Measurements from ENCODE around the gene CNKSR3.

CNKSR3 gene

DNA sequence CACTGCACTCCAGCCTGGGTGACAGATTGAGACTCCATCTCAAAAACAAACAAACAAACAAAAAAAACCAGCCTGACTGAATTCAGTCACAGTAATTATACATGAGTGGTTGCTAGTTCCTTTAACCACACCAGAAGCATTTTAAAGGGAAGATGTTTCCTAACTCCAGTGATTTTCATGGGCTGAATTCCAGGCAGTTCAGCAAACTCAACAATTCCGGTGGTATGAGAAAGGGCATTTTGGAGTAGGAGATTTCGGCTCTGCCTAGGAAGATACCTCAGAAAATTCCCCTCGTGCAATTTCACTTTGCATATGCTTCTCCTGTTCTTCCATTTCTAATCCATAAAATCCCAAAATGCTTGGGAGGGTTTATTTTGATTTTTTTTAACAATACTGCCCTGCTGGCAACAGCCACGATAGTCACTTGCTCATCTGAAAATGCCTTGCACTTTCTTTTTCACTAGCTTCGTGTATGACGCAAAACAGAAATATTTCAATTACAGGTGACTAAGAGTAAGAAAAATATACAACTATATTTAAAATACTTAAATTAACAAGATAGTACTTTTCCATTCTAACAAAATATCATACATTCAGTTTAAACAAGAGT lies 105.6 kb downstream of the CNKSR3 start:
- TF ChIP-seq, protein P1, sequence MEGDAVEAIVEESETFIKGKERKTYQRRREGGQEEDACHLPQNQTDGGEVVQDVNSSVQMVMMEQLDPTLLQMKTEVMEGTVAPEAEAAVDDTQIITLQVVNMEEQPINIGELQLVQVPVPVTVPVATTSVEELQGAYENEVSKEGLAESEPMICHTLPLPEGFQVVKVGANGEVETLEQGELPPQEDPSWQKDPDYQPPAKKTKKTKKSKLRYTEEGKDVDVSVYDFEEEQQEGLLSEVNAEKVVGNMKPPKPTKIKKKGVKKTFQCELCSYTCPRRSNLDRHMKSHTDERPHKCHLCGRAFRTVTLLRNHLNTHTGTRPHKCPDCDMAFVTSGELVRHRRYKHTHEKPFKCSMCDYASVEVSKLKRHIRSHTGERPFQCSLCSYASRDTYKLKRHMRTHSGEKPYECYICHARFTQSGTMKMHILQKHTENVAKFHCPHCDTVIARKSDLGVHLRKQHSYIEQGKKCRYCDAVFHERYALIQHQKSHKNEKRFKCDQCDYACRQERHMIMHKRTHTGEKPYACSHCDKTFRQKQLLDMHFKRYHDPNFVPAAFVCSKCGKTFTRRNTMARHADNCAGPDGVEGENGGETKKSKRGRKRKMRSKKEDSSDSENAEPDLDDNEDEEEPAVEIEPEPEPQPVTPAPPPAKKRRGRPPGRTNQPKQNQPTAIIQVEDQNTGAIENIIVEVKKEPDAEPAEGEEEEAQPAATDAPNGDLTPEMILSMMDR (IDR thresholded peaks at IDR 0.05; ENCODE audit: extremely low read depth, insufficient read depth, missing control alignments): no peak
- in situ Hi-C loops (cut with MboI; ENCODE audit: low pct_unique_long_range_greater_than_20kb, low sequenced_read_pairs, unreplicated experiment): no loop called here
- DNase-seq (ENCODE audit: low spot score): no peak

DNA sequence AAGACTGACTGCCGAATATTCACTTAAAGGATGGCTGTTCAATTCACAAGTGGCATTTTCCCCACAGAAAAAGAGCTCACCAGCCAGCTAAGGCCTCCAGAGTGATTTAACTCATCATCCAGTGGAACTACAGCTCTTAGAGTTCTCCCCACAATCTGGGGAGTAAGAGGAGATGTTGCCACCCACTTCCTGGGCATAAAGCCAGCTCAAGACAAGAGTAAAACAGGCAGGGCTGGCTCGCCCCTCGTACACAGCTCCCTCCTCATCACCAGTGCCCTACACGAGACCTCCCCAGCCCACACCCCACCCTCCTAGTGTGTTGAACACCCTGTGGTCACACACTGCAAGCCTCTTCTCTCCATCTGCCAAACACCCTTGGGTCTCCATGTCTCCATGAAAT lies 106.7 kb downstream of the CNKSR3 start:
- in situ Hi-C loops (cut with MboI; ENCODE audit: low pct_unique_long_range_greater_than_20kb, low sequenced_read_pairs, unreplicated experiment): no loop called here
- TF ChIP-seq, protein P1 (IDR thresholded peaks at IDR 0.05; ENCODE audit: extremely low read depth, insufficient read depth, missing control alignments): no peak
- DNase-seq (ENCODE audit: low spot score): no peak

DNA sequence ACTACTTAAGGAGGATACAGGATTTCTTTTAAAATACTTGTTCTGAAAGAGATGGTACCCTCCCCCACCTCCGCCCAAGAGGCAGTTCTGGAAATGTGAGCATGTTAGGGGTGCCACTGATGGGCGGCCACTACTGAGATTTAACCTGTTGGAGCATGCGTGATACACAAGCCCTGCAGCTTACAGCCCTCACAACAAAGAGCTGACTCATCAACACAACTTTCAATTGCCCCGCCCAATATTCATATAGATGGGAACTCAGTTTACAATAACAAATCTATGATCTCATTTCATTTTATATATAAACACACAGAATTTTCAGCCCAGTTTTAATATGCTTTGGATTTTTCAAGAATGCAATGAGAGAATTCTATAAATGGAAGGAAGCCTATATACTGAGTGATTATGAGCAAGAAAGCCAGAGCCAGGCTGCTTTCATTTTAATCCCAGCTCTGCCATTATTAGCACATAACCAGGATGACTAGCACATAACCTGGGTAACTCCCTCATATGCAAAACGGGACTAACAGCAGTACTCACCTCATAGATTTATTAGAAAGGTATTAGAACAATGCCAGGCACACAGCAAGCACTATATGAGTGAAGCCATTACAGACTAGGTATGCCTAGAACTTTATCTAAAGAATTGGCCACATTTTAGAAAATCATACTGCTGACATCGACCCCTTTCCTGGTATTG lies 108.3 kb downstream of the CNKSR3 start:
- in situ Hi-C loops (cut with MboI; ENCODE audit: low pct_unique_long_range_greater_than_20kb, low sequenced_read_pairs, unreplicated experiment): no loop called here
- TF ChIP-seq, protein P1 (IDR thresholded peaks at IDR 0.05; ENCODE audit: extremely low read depth, insufficient read depth, missing control alignments): no peak
- no peak for DNase-seq (ENCODE audit: low spot score)

DNA sequence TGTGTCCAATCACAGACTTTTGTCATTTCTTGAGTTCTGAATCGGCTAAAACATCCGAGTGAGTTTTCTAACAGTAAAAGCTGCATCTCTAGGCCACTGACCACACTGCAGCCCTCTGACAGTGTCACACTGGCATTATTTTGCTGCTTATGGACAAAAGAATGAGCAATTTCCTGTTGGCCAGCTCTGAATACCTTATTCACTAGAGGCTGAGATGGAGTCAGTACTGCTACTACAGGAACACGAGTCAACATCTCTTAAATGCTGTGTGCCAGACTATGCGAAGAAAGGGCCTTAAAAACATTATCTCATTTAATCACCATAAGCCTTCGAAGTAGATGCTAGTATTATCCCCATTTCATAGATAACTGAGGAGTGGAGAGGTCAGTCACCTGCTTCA lies 111.4 kb downstream of the CNKSR3 start:
- in situ Hi-C loops (cut with MboI; ENCODE audit: low pct_unique_long_range_greater_than_20kb, low sequenced_read_pairs, unreplicated experiment): no loop called here
- TF ChIP-seq, protein P1 (IDR thresholded peaks at IDR 0.05; ENCODE audit: extremely low read depth, insufficient read depth, missing control alignments): no peak
- DNase-seq (ENCODE audit: low spot score): no peak

DNA sequence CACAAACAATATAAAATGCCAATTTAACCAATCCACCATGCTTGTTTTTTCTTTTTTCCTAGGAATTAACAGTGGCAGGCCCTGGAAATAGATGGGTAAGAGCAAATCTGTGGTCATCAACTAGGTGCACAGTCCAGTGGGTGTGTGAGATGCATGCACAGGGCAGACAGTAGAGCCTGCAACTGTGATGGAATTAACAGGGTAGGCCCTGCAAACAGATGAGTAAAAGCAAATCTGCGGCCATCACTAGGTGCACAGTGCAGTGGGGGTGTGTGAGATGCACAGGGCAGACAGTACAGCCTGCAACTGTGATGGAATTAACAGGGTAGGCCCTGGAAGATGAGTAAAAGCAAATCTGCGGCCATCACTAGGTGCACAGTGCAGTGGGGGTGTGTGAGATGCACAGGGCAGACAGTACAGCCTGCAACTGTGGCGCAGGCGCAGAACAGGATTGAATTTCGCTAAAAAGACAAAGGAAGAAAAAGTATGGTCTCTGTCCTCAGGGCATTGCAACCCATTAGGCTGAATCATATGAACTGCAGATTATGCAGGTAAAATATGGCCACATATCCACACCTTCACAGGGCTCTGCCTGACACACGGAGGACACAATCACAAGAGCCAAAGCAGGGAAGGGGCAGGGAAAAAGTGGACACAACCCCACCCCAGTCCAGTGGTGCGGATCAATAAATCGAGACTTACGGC lies 112.8 kb downstream of the CNKSR3 start:
- DNase-seq (ENCODE audit: low spot score): no peak
- TF ChIP-seq, protein P1 (IDR thresholded peaks at IDR 0.05; ENCODE audit: extremely low read depth, insufficient read depth, missing control alignments): no peak
- in situ Hi-C loops (cut with MboI; ENCODE audit: low pct_unique_long_range_greater_than_20kb, low sequenced_read_pairs, unreplicated experiment): no loop called here

DNA sequence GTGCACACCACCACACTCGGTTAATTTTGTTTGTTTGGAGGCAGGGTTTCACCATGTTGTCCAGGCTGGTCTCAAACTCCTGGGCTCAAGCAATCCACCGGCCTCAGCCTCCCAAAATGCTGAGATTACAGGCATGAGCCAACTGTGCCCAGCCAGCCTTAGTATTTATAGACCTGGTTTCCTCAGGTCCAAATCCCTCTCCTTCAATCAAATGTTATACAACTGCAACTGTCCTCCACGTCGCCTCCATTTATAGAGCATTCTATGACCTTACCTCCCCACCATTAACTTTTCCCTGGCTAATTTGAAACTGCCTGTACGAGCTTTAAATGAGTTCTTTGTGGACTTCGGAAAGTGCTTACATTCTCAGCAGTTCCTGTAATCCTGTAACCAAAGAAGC lies 114.6 kb downstream of the CNKSR3 start:
- in situ Hi-C loops (cut with MboI; ENCODE audit: low pct_unique_long_range_greater_than_20kb, low sequenced_read_pairs, unreplicated experiment): no loop called here
- TF ChIP-seq, protein P1 (IDR thresholded peaks at IDR 0.05; ENCODE audit: extremely low read depth, insufficient read depth, missing control alignments): no peak
- DNase-seq (ENCODE audit: low spot score): no peak

Data from GM13977 (cell line).